ENCODE results near the gene CEP164.

DNA sequence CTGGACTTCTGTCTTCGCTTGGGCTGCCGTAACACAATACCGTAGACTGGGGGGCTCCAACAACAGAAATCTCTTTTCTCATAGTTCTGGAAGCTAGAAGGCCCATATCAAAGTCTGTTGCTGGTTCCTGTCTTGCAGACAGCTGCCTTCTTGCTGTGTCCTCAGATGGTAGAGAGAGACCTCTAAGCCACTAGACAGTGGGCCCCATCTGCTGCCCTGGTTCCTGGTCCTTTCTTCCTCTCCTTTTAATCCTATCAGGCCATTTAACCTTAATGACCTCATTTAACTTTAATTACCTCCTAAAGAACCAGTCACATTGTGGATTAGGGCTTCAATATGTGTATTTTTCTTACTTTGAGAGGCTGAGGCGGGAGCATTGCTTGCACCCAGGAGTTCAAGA lies 9.4 kb downstream of the CEP164 start:
- TF ChIP-seq TAF1 (IDR thresholded peaks at IDR 0.05; ENCODE audit: borderline replicate concordance, insufficient read depth, low read length) (no peak), SIN3A (IDR thresholded peaks at IDR 0.05; ENCODE audit: borderline replicate concordance, insufficient read depth, low read length) (no peak)
- TF ChIP-seq, protein P1, sequence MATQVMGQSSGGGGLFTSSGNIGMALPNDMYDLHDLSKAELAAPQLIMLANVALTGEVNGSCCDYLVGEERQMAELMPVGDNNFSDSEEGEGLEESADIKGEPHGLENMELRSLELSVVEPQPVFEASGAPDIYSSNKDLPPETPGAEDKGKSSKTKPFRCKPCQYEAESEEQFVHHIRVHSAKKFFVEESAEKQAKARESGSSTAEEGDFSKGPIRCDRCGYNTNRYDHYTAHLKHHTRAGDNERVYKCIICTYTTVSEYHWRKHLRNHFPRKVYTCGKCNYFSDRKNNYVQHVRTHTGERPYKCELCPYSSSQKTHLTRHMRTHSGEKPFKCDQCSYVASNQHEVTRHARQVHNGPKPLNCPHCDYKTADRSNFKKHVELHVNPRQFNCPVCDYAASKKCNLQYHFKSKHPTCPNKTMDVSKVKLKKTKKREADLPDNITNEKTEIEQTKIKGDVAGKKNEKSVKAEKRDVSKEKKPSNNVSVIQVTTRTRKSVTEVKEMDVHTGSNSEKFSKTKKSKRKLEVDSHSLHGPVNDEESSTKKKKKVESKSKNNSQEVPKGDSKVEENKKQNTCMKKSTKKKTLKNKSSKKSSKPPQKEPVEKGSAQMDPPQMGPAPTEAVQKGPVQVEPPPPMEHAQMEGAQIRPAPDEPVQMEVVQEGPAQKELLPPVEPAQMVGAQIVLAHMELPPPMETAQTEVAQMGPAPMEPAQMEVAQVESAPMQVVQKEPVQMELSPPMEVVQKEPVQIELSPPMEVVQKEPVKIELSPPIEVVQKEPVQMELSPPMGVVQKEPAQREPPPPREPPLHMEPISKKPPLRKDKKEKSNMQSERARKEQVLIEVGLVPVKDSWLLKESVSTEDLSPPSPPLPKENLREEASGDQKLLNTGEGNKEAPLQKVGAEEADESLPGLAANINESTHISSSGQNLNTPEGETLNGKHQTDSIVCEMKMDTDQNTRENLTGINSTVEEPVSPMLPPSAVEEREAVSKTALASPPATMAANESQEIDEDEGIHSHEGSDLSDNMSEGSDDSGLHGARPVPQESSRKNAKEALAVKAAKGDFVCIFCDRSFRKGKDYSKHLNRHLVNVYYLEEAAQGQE (IDR thresholded peaks at IDR 0.05; ENCODE audit: insufficient read depth in 1 of 2, low read depth in 2 of 2, low read length in 2 of 2): no peak
